Endometrial microvascular endothelial cells (primary cell): ENCODE measurements around the gene BSN. TPM values are rescaled to one million over a fixed set of nuclear protein-coding genes. Genes with fewer than 3 reads are reported as not detected.

Experiments used
- in situ Hi-C: cut with HindIII; loops from 2 replicates; pipeline ENCODE4 v1.10.0; 2017; ENCODE audit warnings: low sequenced_read_pairs, low pct_unique_long_range_greater_than_20kb; ENCODE audit errors: inconsistent ontology term
- total RNA-seq: library from RNA; depleted of rRNA; stranded (reverse); fragments of >200 nt; gene quantifications from one replicate; pipeline ENCODE4 v1.2.3, GENCODE V29; 2015; ENCODE audit errors: inconsistent ontology term

The BSN gene
- total RNA-seq, 1 donor from 2014 or later, result 0.09 TPM

DNA sequence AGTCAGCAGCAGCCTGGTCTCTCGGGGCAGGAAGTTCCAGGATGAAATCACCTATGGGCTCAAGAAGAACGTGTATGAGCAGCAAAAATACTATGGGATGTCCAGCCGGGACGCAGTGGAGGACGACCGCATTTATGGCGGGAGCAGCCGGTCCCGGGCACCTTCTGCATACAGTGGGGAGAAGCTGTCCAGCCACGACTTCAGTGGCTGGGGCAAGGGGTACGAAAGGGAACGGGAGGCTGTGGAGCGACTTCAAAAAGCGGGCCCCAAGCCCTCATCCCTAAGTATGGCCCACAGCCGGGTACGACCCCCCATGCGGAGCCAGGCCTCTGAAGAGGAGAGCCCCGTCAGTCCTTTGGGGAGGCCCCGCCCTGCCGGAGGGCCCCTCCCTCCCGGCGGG, 107.7 kb downstream of the BSN start:
- in situ Hi-C loops, result no loop called here

DNA sequence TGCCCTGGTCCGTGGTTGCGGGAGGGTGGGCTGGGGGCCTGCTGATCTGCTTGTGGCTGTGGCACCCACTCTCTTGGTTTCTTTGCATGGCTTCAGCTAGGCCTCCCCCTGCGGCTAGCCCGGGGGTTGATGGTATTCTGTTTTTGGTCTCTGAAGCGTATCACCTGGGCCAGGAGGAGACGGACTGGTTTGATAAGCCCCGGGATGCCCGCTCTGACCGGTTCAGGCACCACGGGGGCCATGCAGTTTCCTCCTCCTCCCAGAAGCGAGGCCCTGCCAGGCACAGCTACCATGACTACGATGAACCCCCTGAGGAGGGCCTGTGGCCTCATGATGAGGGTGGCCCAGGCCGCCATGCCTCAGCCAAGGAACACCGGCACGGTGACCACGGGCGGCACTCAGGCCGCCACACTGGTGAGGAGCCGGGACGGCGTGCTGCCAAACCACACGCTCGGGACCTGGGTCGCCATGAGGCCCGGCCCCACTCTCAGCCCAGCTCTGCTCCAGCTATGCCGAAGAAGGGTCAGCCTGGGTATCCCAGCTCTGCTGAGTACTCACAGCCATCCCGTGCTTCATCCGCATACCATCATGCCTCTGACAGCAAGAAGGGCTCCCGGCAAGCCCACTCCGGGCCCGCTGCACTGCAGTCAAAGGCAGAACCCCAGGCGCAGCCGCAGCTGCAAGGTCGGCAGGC, 108.6 kb downstream of the BSN start:
- in situ Hi-C loops, result no loop called here

DNA sequence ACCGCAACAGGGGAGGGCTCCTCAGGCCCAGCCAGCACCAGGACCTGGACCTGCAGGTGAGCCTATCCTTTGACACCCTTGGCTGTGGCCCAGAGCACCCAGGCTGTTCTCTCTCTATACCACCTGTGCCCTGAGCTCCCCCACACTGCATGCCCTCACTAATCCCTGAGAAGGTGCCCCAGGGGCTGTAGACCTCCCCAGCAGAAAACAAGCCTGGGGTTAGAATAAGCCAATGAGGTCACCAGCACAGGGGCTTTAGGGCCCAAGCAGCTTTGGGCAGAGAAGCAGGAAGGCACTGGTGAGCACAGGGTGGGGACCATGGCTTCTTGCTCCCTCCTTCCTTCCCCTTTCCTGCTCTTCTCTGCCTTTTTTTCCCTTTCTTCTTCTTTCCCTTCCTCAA, 109.6 kb downstream of the BSN start:
- in situ Hi-C loops, result no loop called here

DNA sequence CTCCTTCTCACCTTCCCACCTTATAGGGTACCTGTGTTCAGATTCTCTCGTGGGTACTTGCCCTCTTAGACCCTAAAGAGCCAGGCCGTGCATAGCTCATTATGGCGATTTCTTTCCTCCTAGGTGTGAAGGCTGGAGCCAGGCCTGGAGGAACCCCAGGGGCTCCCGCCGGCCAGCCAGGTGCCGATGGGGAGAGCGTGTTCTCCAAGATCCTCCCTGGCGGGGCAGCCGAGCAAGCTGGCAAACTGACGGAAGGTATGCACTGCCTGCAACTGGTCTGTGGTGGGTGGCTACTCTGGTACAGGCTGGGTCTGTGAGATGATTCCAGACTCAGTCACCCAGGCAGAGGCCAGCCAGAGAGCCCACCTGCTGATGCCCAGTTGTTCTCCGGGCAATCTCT, 110.0 kb downstream of the BSN start:
- in situ Hi-C loops, result no loop called here

DNA sequence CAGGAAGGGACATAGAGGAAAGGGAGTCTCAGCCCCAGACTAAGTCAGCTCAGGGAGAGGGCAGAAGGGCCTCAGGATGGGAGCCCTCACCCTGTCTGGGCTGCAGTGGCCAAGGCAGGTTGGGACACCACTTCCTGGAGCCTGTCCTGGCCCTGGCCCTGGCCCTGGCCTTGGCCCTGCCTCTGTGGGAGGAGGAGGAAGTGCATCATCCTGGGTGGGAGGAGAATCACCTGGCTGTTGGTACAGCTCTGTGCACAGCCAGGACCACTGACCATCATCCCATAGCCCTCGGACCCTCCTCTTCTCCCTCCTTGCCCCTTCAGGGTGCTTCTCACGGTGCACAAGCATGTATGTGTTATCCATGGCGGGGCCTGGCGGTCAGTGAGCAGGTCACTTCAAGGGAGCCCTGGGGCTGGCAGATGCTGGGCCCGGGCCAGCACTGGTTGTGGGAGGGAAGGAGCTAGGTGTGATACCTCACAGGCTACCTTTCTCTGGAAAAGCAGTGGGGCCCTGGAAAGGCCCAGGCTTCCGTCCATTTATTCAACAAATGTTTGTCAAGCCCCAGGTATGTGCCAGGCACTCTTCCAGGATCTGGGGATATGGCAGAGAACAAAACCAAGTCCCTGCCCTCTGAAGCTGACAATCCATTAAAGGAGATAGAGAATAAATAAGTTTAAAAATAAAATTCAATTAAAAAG, 111.7 kb downstream of the BSN start:
- in situ Hi-C loops, result no loop called here

DNA sequence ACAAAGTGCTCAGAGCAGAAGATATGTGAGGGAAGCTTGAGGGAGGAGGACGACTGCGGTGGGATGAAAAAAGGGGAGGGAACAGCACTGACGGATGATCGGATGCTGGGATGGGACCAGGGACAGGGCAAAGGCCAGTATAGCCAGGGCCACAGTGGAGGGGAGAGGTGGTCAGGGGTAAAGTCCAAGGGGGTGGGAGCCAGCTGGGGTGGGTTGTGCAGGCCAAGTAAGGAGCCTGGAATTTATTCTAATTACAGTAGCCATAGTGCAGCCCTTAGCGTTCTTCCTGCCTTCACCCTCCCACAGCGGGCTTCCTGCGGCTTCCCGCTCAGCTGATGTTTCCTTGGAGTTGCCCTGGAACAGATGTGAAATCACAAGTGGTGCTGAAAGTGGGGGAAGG, 112.3 kb downstream of the BSN start:
- in situ Hi-C loops, result no loop called here

DNA sequence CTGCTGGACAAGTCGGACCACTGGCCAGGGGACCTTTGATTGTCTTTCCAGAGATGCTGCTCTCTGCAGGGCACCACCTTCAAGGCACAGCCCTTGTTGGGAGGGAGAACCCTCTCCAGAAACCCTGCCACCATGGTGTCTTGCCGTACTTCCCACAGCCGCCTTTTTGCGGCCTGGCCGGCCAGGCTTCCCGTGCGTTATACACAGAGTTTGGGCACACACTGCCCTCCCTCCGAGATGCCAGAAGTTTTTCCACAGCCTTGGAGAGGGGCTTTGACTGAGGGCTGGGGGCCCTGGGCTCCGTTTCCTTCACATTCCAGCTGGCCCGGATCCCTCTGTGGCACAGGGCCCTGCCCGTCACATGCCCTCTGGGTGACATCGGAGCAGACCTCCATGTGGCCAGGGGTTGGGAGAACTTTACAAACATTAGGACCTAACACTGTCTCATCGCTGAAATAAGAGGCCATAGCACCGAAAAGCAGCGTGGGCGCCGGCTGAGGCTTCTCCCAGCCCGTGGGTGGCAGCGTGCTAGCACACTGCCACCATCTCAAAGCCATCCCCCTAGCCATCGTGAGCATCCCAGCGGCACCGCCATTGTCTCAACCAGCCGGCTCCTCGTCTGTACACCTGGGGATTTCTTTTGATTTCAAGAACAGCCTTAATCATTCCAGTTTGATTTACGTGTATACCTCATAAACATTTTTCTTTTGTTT, 113.6 kb downstream of the BSN start:
- in situ Hi-C loops, result no loop called here

DNA sequence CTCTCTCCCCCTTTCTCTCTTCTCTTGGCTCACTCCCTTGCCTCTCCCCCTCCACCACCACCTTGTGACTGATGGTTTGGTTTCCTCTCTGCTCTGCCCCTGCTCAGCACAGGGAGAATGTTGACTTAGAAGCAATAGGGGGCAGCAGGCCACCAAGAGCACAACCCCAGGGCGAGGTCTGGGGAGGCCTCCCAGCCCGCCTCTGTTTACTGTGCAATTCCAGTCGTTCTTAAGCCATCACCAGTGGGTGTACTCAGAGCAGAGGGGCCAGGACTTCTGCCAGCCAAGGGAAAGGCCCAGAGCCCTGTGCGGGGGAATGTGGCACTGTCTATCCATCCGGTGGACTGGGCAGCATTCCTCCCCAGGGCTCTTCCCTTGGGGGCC, 114.1 kb downstream of the BSN start:
- in situ Hi-C loops, result no loop called here

DNA sequence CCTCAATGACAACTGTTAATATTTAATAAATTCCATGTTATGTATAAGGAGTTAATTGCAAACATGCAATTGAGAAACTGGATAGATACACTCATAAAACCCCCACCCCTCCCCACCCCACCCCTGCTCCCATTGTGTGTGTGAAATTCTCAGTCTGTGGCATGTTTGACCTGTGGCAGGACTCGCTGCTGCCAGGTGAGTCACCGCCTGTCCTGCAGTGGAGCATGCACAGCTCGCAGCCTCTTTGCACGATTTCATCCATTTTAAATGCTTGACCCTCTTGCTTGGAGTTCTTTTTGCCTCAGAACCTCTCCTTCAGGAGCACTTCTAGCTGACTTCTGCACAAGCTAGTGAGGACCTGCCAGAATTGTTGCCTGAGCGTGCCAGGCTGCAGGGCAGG, 114.6 kb downstream of the BSN start:
- in situ Hi-C loops, result no loop called here

DNA sequence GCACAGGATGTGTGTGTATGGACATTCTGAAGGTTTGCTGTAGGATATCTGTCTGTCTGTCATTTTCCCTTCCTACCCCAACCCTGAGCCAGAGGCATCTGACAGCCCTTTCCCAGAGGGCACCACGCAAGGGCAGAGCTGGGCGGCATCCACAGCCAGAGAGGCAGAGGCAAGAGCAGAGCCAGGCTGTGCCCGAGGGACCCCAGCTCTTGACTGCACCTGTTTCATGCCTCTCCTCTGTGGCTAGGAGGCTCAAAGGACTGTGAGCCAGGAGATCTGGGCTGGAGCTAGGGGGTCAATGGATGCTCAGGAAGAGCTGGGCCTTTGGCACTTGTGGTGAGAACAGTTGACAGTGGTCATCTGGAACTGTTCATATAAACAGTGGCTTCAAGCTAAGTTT, 115.1 kb downstream of the BSN start:
- in situ Hi-C loops, result no loop called here

DNA sequence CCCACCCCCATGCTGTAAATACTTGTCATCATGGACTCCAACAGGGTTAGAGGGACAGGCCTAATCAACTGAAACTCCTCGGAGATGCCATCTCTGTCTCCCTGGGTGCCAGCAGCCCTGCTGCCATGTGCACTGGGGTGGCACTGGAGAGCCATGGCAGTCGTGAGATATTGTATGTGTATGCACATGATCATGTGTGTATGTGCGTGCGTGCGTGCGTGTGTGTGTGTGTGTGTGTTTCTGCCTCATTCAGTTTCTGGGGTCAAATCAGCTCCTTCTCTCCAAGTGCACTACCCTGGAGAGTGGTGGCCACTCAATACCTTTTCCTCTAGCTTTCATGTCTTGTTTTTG, 116.6 kb downstream of the BSN start:
- in situ Hi-C loops, result no loop called here

DNA sequence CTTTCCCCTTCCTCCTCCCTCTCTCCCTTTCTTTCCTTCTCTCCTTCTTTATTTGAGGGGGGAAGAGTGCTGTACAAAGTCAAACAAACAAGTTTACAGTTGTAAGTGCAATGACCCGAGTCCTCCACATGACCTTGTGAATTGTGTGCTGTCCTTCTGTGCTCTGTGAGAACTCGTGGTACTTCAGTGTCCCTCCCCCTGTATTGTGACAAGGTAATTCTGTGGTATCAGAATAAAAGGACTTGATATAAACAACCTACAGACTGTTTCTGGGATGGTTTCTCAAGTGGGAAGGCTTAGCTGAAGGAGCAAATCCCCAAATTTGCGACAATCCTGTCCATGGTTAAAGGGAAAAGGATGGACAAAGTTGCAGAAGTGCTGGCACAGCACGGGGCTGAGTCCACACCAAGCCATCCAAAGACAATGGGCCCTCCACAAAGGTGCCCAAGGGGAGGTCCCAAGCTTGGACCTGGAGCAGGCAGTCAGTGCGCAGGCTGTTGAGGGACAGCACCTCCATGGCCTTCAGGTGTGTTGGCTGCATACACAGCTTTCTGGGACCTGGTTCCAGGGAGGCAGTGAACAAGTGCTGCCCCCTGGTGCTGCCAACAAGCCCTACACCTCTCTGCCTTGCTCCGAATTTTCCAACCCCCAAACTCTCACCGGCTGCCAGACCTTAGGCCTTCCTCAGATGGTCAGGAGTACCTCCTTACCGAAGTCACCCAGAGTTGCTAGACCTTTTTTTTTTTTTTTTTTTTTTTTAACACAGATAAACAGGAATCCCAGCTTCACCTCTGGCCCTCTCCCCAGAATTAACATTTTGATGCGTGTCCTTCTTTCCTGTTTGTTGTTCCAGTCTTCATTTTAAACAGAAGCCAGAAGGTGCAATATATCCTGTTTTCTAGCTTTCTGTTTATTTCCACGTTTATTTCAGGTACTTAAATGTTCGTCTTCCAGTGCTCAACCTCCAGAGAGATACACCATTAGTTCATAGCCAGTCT, 117.3 kb downstream of the BSN start:
- in situ Hi-C loops, result no loop called here

DNA sequence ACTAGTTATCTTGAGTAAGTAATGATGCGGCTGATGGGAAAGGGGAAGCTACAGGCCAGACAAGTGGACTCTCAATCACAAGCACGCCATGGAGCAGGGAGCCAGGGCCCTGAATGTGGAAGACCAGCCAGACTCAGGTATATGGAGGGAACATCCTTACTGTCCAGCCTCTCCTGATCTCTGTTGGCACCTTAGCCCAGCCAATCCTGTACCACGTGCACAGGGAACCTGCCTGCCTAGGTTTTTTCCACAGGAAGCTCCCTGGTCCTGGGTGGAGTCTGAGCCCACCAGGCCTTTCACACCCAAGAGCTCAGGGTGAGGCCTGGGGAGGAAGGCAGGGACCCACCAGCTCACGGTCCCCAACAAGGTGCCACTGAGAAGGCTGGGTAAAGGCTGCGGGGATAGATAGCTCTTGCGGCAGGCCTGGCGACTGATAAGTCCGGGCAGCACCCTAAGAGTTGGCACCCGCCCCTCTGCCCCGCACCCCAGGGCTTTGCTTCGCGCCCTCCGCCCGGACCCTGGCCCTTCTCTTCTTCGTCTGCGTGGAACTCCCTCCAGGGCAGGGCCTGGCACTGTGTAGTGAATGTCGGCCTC, 118.9 kb downstream of the BSN start:
- in situ Hi-C loops, result no loop called here

DNA sequence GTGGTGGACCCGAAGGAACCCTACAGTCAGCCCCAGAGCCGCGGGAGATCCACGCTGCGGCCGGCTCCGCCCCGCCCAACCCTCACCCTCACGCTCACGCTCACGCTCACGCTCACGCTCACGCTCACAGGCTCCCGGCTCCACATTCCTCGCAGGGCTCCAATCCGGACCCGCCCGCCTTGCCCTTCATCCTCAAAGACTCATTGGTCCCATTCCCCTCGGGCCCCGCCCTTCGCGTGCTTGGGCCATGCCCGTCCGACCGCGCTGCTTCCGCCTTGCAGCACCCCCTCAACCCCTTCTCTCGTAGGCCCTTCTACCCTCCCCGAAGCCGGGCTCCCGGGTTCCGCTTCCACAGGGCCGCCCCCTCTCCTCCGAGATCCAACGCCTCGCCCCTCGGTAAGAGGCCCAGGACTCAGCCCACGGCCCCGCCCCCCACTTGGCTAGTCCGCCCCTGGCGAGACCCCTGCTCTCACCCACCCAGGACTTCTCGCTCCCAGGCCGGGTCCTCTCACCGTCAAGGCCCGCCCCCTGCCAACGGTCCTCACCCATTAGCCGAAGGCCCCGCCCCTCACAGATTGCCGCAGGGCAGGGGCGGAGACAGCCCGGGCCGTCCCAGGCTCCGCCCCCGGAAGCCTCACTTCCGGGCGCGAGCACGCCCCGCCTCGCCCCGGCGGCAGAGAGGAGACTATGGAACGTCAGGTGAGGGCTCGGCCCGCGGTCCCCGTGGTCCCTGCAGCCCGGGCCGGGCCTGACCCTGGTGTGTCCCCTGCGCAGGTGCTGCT, 119.6 kb downstream of the BSN start, which contains the start of gene APEH:
APEH (plus strand) TSS at position 637 of the 782 bp plus-strand sequence; CDS start at position 688, 51 bp downstream.
- in situ Hi-C loops, result no loop called here

DNA sequence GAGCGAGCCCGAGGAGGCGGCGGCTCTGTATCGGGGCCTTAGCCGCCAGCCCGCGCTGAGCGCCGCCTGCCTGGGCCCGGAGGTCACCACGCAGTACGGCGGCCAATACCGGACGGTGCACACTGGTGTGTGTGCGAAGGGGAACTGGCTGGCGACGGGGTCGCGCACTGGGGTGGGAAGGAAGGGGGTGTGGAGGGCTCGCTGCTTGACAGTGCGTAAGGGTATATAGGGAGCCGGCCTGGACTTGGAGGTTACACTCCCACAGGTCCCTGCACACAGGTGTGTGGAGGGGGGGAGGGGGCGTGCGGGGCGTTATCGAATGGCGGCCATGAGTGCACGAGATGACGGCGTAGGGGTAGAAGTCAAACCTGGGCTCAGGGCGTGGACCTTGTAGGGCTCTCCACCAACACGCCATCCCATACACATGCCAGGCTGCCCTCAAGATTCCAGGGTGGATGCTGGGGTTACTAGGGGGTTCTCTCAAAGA, 120.3 kb downstream of the BSN start:
- in situ Hi-C loops, result no loop called here

DNA sequence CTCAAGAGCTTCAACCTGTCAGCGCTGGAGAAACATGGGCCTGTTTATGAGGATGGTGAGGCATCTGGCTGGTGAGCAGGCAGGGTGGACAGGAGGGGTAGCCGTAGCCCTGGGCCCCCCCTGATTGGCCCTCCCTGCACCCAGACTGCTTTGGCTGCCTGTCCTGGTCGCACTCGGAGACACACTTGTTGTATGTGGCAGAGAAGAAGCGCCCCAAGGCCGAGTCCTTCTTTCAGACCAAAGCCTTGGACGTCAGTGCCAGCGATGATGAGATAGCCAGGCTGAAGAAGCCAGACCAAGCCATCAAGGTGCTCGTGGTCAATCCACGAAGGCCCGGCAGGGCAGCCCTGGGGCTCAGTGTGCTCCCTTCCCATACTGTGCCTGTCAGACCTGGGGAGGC, 121.6 kb downstream of the BSN start:
- in situ Hi-C loops, result no loop called here

DNA sequence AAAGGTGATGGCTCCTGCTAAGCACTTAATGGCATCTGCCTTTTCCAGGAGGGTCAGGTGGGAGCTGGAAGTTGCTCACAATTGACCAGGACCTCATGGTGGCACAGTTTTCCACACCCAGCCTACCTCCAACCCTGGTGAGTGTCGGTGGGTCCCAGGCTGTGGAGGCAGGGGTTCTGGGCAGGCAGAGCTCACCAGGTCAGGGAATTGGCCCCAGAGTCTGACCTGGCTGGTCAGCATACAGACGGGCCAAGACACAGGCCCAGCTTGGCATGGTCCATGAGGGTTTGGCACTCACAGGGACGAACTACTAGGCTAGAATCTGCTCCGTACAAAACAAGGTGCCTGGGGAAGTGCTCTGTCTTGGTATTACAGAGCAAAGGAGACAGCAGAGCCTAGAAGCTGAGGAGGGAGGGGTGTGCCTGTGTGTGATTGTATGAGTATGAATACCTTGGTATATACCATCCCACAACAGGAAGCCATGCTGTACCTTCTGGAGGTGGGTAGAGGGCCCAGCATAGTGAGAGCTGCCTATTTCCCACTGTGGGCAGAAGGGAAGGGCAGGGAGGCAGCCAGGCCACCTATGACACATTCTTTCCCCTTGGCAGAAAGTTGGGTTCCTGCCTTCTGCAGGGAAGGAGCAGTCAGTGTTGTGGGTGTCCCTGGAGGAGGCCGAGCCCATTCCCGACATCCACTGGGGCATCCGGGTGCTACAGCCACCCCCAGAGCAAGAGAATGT, 126.4 kb downstream of the BSN start:
- in situ Hi-C loops, result no loop called here
